IMR-90 (cell line): ENCODE measurements around the gene ELOA. TPM values are rescaled to one million over a fixed set of nuclear protein-coding genes. Genes with fewer than 3 reads are reported as not detected.

Experiments used
- ATAC-seq: fragments of 200-7000 bp; cut with Tn5 transposase; 2 replicates; pipeline ENCODE4 v1.9.1; 2020; ENCODE audit warnings: low read depth, mild to moderate bottlenecking, moderate library complexity
- BruUV-seq: library from RNA; stranded (reverse); fragments of 400-500 nt; replicated peaks from 2 replicates; lab custom pipeline; 2021; lab: Mats Ljungman, UMichigan
- CTCF ChIA-PET: fragments of 300-600 bp; formaldehyde crosslinking; extraction: SDS; loops from one replicate; lab custom pipeline; 2021; ENCODE audit warnings: antibody characterized with exemption; lab: Yijun Ruan, JAX
- POLR2A ChIA-PET: fragments of 300-600 bp; sonication (Branson Sonifier 250); formaldehyde crosslinking; loops from one replicate; lab custom pipeline; 2022; ENCODE audit warnings: antibody characterized with exemption; ENCODE audit not compliant: unreplicated experiment; lab: Charles Lee
- DNase-seq: peaks from one replicate; pipeline ENCODE4 v3.0.0; 2013
- H2AFZ ChIP-seq: replicated peaks from 2 replicates; pipeline ENCODE3; 2013; ENCODE audit warnings: low read length, mild to moderate bottlenecking; ENCODE audit not compliant: poor library complexity
- H2AK5ac ChIP-seq: 2 replicates; pipeline ENCODE4 v1.6.1; 2013; ENCODE audit warnings: low read depth, low read length, inconsistent platforms
- H2AK9ac ChIP-seq: replicated peaks from 2 replicates; pipeline ENCODE3; 2013; ENCODE audit warnings: mild to moderate bottlenecking, low read depth, low read length, moderate library complexity; ENCODE audit not compliant: poor library complexity
- H2BK120ac ChIP-seq: 2 replicates; pipeline ENCODE4 v1.6.1; 2013; ENCODE audit warnings: low read depth, low read length, inconsistent platforms
- H2BK15ac ChIP-seq: 3 replicates; pipeline ENCODE4 v1.6.1; 2013; ENCODE audit warnings: low read depth, low read length, inconsistent platforms
- H2BK20ac ChIP-seq: 2 replicates; pipeline ENCODE4 v1.6.1; 2013; ENCODE audit warnings: low read depth, mild to moderate bottlenecking, inconsistent platforms, low read length, moderate library complexity
- H2BK5ac ChIP-seq: 2 replicates; pipeline ENCODE4 v1.6.1; 2013; ENCODE audit warnings: mild to moderate bottlenecking, low read depth, low read length, inconsistent platforms; ENCODE audit not compliant: poor library complexity, severe bottlenecking
- H3K14ac ChIP-seq: replicated peaks from 2 replicates; pipeline ENCODE4 v1.6.1; 2013; ENCODE audit warnings: low read depth, low read length, inconsistent platforms
- H3K18ac ChIP-seq: 2 replicates; pipeline ENCODE4 v1.6.1; 2013; ENCODE audit warnings: low read depth, low read length, control low read depth
- H3K23ac ChIP-seq: 2 replicates; pipeline ENCODE4 v1.6.1; 2013; ENCODE audit warnings: low read depth, low read length, inconsistent platforms
- H3K27ac ChIP-seq: 2 replicates; pipeline ENCODE4 v1.5.1; 2013; ENCODE audit warnings: mild to moderate bottlenecking, control low read depth, low read length; ENCODE audit not compliant: insufficient read depth
- H3K27me3 ChIP-seq: 2 replicates; pipeline ENCODE4 v1.6.1; 2013; ENCODE audit warnings: low read length; ENCODE audit not compliant: control insufficient read depth, insufficient read depth
- H3K36me3 ChIP-seq: 2 replicates; pipeline ENCODE4 v1.6.1; 2013; ENCODE audit warnings: low read length, mixed read lengths; ENCODE audit not compliant: control insufficient read depth, insufficient read depth
- H3K4ac ChIP-seq: 2 replicates; pipeline ENCODE4 v1.6.1; 2013; ENCODE audit warnings: low read depth, low read length, inconsistent platforms
- H3K4me1 ChIP-seq: 2 replicates; pipeline ENCODE4 v1.6.1; 2013; ENCODE audit warnings: low read length, mixed read lengths; ENCODE audit not compliant: control insufficient read depth, insufficient read depth
- H3K4me2 ChIP-seq: 2 replicates; pipeline ENCODE4 v1.6.1; 2013; ENCODE audit warnings: low read depth, mild to moderate bottlenecking, control low read depth, low read length, moderate library complexity
- H3K4me3 ChIP-seq: 2 replicates; pipeline ENCODE4 v1.5.1; 2013; ENCODE audit warnings: low read depth, mild to moderate bottlenecking, control low read depth, low read length, moderate library complexity; ENCODE audit not compliant: insufficient read depth
- H3K56ac ChIP-seq: 2 replicates; pipeline ENCODE4 v1.6.1; 2013; ENCODE audit warnings: low read length, inconsistent platforms; ENCODE audit not compliant: insufficient read depth; ENCODE audit errors: extremely low read depth
- H3K79me1 ChIP-seq, 2 experiments: 2 replicates each; pipeline ENCODE4 v1.6.1; 2013; ENCODE audit warnings: low read length in 2 of 2, inconsistent platforms in 1 of 2, low read depth in 1 of 2
- H3K9ac ChIP-seq: 2 replicates; pipeline ENCODE4 v1.6.1; 2013; ENCODE audit warnings: low read depth, low read length, control low read depth
- H3K9me1 ChIP-seq: 2 replicates; pipeline ENCODE4 v1.6.1; 2013; ENCODE audit warnings: low read length, inconsistent platforms; ENCODE audit not compliant: insufficient read depth
- H3K9me3 ChIP-seq: 2 replicates; pipeline ENCODE4 v1.6.1; 2013; ENCODE audit warnings: low read length; ENCODE audit not compliant: control insufficient read depth, insufficient read depth
- H4K20me1 ChIP-seq: 2 replicates; pipeline ENCODE4 v1.6.1; 2013; ENCODE audit warnings: low read length, inconsistent platforms; ENCODE audit not compliant: insufficient read depth
- H4K5ac ChIP-seq: 2 replicates; pipeline ENCODE4 v1.6.1; 2013; ENCODE audit warnings: mild to moderate bottlenecking, low read depth, low read length, control low read depth
- H4K8ac ChIP-seq, 2 experiments: 2 replicates each; pipeline ENCODE4 v1.6.1; 2013; ENCODE audit warnings: low read depth in 2 of 2, low read length in 2 of 2, control low read depth in 1 of 2, inconsistent platforms in 1 of 2
- H4K91ac ChIP-seq: 2 replicates; pipeline ENCODE4 v1.6.1; 2013; ENCODE audit warnings: low read depth, low read length, inconsistent platforms; ENCODE audit not compliant: insufficient read depth
- MAZ ChIP-seq: IDR thresholded peaks from 2 replicates; pipeline ENCODE4 v1.6.1; 2012; ENCODE audit warnings: low read depth, mild to moderate bottlenecking, low read length, improper control_type of control experiment, moderate library complexity, borderline replicate concordance
- WGBS, 2 experiments: methylation state at CpG; one replicate each; pipeline versions ENCODE4 v1.1.5 to v1.1.7; 2013; ENCODE audit warnings: missing lambda C conversion rate in 2 of 2; ENCODE audit not compliant: insufficient read length in 1 of 2; ENCODE audit errors: extremely low coverage in 2 of 2; 5-methylcytosine and 5-hydroxymethylcytosine counted together
- dilution Hi-C: fragments of 300-500 bp; cut with HindIII; formaldehyde crosslinking; loops from one replicate; pipeline ENCODE4 v1.14.3; 2018; ENCODE audit warnings: low sequenced_read_pairs; ENCODE audit not compliant: unreplicated experiment
- in situ Hi-C: fragments of 300-500 bp; cut with MboI; formaldehyde crosslinking; loops from 3 replicates; pipeline ENCODE4 v1.14.3; 2019; ENCODE audit warnings: low sequenced_read_pairs, inconsistent platforms, mixed read lengths
- intact Hi-C: fragments of 100-400 bp; cut with micrococcal nuclease; formaldehyde crosslinking; loops from 2 replicates; pipeline ENCODE4 v1.10.0; 2022
- polyA plus RNA-seq, 3 experiments: library from polyadenylated mRNA; depleted of rRNA; stranded (reverse); fragments of >200 nt; gene quantifications; 2 replicates each; pipeline ENCODE4 v1.2.3, GENCODE V29; 2012; ENCODE audit warnings: low replicate concordance in 1 of 3
- total RNA-seq: library from RNA; depleted of rRNA; stranded (reverse); fragments of >200 nt; gene quantifications from 2 replicates; pipeline ENCODE4 v1.2.3, GENCODE V29; 2012
- TF ChIP-seq, protein P1 (sequence below): conservative IDR thresholded peaks from 2 replicates; pipeline ENCODE4 v1.5.1; 2012; ENCODE audit warnings: mild to moderate bottlenecking, low read depth, low read length, improper control_type of control experiment

ELOA gene
- total and polyA plus RNA-seq, 2 of the 4 experiments (the other 2 are of a cell fraction): 22.9 to 40.7 TPM

DNA sequence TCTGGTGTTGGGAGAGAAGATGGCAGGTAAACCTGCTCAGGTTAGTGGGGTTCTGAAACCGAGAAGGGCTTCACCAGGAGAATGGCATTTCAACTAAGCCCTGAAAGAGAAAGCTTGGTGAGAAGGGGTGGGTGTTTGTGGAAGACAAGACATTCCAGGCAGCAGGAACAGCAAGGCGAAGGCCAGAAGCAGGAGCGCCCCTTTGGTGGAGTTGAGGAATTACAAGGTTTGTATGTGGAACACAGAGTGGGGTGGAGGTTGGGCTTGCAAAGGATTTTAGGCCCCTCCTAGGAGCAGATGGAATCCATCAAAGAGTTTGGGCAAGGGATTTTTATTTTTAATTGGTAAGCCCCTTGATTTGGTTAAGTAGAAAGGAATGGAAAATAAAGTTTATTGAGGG, 24.8 kb upstream of the ELOA start:
- no peak overlapping the region for H3K9ac ChIP-seq
- peaks cover 8% of the 10 kb centered on the region for H3K4me1 ChIP-seq
- no peak overlapping the region for H4K5ac ChIP-seq
- H3K79me1 ChIP-seq: peaks cover 23 to 70% of the 10 kb centered on the region in 2 experiments
- no peak overlapping the region for H3K4ac ChIP-seq
- H3K56ac ChIP-seq: no peak overlapping the region
- H4K20me1 ChIP-seq: peaks cover 54% of the 10 kb centered on the region
- WGBS, 2 experiments: 61% methylated on average over 2 of the region's 3 CpGs; no CpG with 5 or more reads in 1 of the 2 experiments
- no peak overlapping the region for H4K8ac ChIP-seq
- in situ Hi-C loops: no loop called here
- no peak overlapping the region for H3K18ac ChIP-seq
- no peak overlapping the region for H4K91ac ChIP-seq
- no TSS peak for BruUV-seq
- peaks cover 26% of the 10 kb centered on the region for H3K9me1 ChIP-seq
- POLR2A ChIA-PET: no interaction called here
- no peak overlapping the region for H2AFZ ChIP-seq
- ATAC-seq: peak; percentile 74; the same call in 1 of the 2 replicates
- TF ChIP-seq, protein P1, sequence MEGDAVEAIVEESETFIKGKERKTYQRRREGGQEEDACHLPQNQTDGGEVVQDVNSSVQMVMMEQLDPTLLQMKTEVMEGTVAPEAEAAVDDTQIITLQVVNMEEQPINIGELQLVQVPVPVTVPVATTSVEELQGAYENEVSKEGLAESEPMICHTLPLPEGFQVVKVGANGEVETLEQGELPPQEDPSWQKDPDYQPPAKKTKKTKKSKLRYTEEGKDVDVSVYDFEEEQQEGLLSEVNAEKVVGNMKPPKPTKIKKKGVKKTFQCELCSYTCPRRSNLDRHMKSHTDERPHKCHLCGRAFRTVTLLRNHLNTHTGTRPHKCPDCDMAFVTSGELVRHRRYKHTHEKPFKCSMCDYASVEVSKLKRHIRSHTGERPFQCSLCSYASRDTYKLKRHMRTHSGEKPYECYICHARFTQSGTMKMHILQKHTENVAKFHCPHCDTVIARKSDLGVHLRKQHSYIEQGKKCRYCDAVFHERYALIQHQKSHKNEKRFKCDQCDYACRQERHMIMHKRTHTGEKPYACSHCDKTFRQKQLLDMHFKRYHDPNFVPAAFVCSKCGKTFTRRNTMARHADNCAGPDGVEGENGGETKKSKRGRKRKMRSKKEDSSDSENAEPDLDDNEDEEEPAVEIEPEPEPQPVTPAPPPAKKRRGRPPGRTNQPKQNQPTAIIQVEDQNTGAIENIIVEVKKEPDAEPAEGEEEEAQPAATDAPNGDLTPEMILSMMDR: peak; percentile 50
- TF ChIP-seq MAZ: no peak
- H3K9me3 ChIP-seq: no peaks in the 10 kb centered on the region
- no peaks in the 10 kb centered on the region for H3K27me3 ChIP-seq
- peak; percentile 50 for DNase-seq
- no peak overlapping the region for H3K27ac ChIP-seq
- CTCF ChIA-PET: no interaction called here
- no peak overlapping the region for H2BK120ac ChIP-seq
- intact Hi-C loops: no loop called here
- H3K36me3 ChIP-seq: 0 out of 2 replicates have a peak, but pooled peaks cover 4% of the 10 kb centered on the region
- H2BK20ac ChIP-seq: no peak overlapping the region
- H2BK5ac ChIP-seq: no peak overlapping the region
- H2BK15ac ChIP-seq: no peak overlapping the region
- H3K4me3 ChIP-seq: no peak overlapping the region
- no peak overlapping the region for H3K23ac ChIP-seq
- no peak overlapping the region for H3K4me2 ChIP-seq
- no peak overlapping the region for H2AK5ac ChIP-seq
- H3K14ac ChIP-seq: 0 out of 2 replicates have a peak overlapping the region, but pooled peaks have one; percentile 10
- dilution Hi-C loops: no loop called here
- peak overlapping the region; percentile 65 for H2AK9ac ChIP-seq
